Measurements from ENCODE around the gene NUBPL.

The NUBPL gene

DNA sequence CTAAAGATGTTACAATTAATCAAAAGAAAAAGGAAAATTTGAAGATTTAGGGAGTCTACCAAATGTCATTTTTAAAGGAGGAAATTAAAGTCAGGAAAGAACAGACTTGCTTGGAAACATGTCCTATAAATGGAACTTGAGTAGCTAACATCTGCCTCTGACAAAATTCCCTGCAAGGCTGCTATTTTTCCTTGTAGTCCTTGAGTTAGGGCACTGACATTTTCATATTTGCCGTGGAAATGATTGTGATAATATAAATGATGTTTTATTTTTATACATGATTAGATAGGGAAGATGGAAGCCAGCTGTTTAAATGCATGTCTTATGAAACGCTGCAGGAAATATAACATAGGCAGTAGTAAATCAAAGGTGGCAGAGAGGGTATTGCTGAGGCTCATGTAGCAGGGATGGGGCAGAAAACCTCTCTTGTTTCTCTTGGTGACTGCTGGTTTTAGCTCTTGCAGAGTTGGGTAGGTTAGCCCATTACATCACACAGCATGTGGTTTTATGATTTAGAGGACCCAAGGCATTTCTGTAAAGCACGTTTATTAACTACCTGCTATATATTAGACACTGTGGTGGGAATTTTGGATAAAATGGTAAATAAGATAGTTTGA is 21.7 kb downstream of the NUBPL start:
- TF ChIP-seq ZBTB7A (IDR thresholded peaks at IDR 0.05; ENCODE audit: low read depth): no peak

DNA sequence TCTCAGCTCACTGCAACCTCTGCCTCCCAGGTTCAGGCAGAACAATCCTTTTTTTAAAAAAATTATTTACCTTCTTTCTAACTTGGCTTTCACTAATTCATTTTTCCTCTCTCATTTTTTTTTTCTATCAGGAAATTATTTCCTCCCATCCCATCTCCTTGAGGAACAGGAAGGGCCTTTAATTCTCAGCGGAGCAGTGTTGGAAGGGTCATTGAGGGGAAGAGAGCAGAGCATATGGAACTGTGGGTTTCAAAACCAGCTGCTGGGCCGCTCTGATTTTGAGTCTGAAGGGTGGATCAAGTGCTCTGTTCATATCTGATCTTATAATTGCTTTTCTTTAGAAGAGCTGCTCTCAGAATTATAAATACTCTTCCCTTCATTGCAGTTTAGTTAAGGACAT is 29.0 kb downstream of the NUBPL start:
- TF ChIP-seq RAD21 (IDR thresholded peaks at IDR 0.05; ENCODE audit: low read depth) (no peak), TCF12 (IDR thresholded peaks at IDR 0.05; ENCODE audit: low read depth) (no peak), EGR1 (IDR thresholded peaks at IDR 0.05) (no peak), NFIC (IDR thresholded peaks at IDR 0.05) (no peak), TAF1 (IDR thresholded peaks at IDR 0.05; ENCODE audit: low read depth) (no peak), YY1 (IDR thresholded peaks at IDR 0.05; ENCODE audit: low read depth) (no peak), CEBPB (IDR thresholded peaks at IDR 0.05) (no peak), CREB1 (IDR thresholded peaks at IDR 0.05; ENCODE audit: low read depth) (no peak), FOXM1 (IDR thresholded peaks at IDR 0.05; ENCODE audit: borderline replicate concordance, low read depth) (no peak), TEAD4 (IDR thresholded peaks at IDR 0.05) (no peak), ZBTB7A (IDR thresholded peaks at IDR 0.05; ENCODE audit: low read depth) (no peak), EP300 (IDR thresholded peaks at IDR 0.05; ENCODE audit: borderline replicate concordance) (no peak)
- TF ChIP-seq, protein P1, sequence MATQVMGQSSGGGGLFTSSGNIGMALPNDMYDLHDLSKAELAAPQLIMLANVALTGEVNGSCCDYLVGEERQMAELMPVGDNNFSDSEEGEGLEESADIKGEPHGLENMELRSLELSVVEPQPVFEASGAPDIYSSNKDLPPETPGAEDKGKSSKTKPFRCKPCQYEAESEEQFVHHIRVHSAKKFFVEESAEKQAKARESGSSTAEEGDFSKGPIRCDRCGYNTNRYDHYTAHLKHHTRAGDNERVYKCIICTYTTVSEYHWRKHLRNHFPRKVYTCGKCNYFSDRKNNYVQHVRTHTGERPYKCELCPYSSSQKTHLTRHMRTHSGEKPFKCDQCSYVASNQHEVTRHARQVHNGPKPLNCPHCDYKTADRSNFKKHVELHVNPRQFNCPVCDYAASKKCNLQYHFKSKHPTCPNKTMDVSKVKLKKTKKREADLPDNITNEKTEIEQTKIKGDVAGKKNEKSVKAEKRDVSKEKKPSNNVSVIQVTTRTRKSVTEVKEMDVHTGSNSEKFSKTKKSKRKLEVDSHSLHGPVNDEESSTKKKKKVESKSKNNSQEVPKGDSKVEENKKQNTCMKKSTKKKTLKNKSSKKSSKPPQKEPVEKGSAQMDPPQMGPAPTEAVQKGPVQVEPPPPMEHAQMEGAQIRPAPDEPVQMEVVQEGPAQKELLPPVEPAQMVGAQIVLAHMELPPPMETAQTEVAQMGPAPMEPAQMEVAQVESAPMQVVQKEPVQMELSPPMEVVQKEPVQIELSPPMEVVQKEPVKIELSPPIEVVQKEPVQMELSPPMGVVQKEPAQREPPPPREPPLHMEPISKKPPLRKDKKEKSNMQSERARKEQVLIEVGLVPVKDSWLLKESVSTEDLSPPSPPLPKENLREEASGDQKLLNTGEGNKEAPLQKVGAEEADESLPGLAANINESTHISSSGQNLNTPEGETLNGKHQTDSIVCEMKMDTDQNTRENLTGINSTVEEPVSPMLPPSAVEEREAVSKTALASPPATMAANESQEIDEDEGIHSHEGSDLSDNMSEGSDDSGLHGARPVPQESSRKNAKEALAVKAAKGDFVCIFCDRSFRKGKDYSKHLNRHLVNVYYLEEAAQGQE (IDR thresholded peaks at IDR 0.05; ENCODE audit: low read depth): no peak
- TF ChIP-seq, protein P2, sequence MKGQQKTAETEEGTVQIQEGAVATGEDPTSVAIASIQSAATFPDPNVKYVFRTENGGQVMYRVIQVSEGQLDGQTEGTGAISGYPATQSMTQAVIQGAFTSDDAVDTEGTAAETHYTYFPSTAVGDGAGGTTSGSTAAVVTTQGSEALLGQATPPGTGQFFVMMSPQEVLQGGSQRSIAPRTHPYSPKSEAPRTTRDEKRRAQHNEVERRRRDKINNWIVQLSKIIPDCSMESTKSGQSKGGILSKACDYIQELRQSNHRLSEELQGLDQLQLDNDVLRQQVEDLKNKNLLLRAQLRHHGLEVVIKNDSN (IDR thresholded peaks at IDR 0.05): no peak
- TF ChIP-seq, protein P3, sequence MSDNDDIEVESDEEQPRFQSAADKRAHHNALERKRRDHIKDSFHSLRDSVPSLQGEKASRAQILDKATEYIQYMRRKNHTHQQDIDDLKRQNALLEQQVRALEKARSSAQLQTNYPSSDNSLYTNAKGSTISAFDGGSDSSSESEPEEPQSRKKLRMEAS (IDR thresholded peaks at IDR 0.05): no peak

DNA sequence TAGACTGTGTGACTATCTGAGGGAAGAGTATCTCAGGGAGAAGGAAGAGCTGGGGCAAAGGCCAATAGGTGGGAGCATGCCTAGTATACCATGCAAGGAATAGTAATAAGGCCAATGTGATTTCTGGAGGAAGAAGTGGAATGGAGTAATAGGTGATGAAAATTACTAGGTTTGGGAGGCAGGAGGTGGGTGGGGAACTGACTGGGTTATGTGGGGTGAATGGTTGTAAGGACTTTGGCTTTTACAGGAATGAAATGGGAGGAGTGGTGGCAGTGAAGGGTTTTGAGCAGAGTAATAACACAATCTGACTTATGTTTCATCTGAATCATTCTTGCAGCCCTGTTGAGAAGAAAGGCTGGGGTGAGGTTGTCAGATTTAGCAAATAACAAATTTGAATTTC is 30.9 kb downstream of the NUBPL start:
- no peak for TF ChIP-seq CREB1 (IDR thresholded peaks at IDR 0.05; ENCODE audit: low read depth)
- no peak for TF ChIP-seq NFIC (IDR thresholded peaks at IDR 0.05)
- TF ChIP-seq, protein P3 (IDR thresholded peaks at IDR 0.05): no peak
- TF ChIP-seq EP300 (IDR thresholded peaks at IDR 0.05; ENCODE audit: borderline replicate concordance): no peak
- no peak for TF ChIP-seq YY1 (IDR thresholded peaks at IDR 0.05; ENCODE audit: low read depth)
- TF ChIP-seq, protein P2 (IDR thresholded peaks at IDR 0.05): no peak
- no peak for TF ChIP-seq TEAD4 (IDR thresholded peaks at IDR 0.05)
- no peak for TF ChIP-seq RAD21 (IDR thresholded peaks at IDR 0.05; ENCODE audit: low read depth)
- TF ChIP-seq, protein P1 (IDR thresholded peaks at IDR 0.05; ENCODE audit: low read depth): no peak

DNA sequence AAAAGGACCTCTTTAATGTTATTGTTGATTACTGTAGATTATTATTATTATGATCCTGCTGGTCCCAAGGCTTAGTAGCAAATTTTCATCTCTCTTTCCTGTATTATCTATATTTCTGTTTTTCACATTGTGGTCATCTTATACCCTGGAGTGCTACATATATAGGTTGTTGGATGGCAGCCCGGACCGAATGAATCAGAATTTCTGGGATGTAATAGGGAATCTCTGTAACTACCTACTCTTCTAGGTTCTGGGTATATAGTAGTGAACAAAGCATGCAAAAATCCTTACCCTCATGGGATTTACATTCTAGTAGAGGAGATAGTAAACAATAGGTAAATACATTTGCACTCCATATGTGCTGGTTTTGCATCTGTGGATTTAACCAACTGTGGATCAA is 31.4 kb downstream of the NUBPL start:
- TF ChIP-seq RAD21 (IDR thresholded peaks at IDR 0.05; ENCODE audit: low read depth) (no peak), NFIC (IDR thresholded peaks at IDR 0.05) (no peak), ZBTB7A (IDR thresholded peaks at IDR 0.05; ENCODE audit: low read depth) (no peak), TEAD4 (IDR thresholded peaks at IDR 0.05) (no peak), EGR1 (IDR thresholded peaks at IDR 0.05) (no peak), TAF1 (IDR thresholded peaks at IDR 0.05; ENCODE audit: low read depth) (no peak), FOXM1 (IDR thresholded peaks at IDR 0.05; ENCODE audit: borderline replicate concordance, low read depth) (no peak), CREB1 (IDR thresholded peaks at IDR 0.05; ENCODE audit: low read depth) (no peak), TCF12 (IDR thresholded peaks at IDR 0.05; ENCODE audit: low read depth) (no peak)
- TF ChIP-seq, protein P2 (IDR thresholded peaks at IDR 0.05): no peak
- TF ChIP-seq, protein P3 (IDR thresholded peaks at IDR 0.05): no peak
- TF ChIP-seq, protein P1 (IDR thresholded peaks at IDR 0.05; ENCODE audit: low read depth): no peak
